Panc1 (cell line): ENCODE data around the gene FCF1.

Experiments used
- POLR2AphosphoS5 ChIP-seq: IDR thresholded peaks from 2 replicates; pipeline ENCODE4 v1.6.1; 2012; ENCODE audit warnings: mild to moderate bottlenecking, low read depth, low read length, moderate library complexity
- SIN3A ChIP-seq: IDR thresholded peaks from 2 replicates; pipeline ENCODE4 v1.6.1; 2012; ENCODE audit warnings: low read depth, mild to moderate bottlenecking, low read length, moderate library complexity, borderline replicate concordance; ENCODE audit not compliant: insufficient read depth
- TF ChIP-seq, protein P1 (sequence below): fragments of 450-650 bp; IDR thresholded peaks from 2 replicates; pipeline ENCODE4 v1.5.1; 2017; ENCODE audit warnings: mild to moderate bottlenecking
- TF ChIP-seq, protein P2 (sequence below), 2 experiments: IDR thresholded peaks; 2 replicates each; pipeline ENCODE4 v1.6.1; 2011 to 2012; ENCODE audit warnings: low read depth in 2 of 2, control low read depth in 1 of 2, low read length in 1 of 2, mild to moderate bottlenecking in 1 of 2, moderate library complexity in 1 of 2; ENCODE audit not compliant: insufficient read depth in 1 of 2

DNA sequence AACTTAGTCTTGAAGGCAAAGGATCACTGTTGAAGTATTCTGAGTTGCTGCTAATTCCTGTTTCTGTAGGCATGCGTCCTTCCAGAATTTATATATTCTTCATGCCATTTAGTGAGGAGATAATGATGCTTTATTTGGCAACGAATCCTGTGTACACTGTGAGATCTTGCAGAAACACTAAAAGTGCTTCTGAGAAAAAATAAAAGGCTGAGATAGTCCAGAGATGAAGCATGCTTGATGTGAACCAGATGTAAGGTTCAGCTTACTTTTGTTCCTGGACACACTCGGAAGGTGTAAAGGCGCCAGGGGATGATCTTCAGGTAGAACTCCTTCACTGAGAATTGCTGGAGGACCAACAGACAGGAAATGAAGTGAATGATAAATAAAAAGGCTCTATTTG is 39.2 kb upstream of the FCF1 start:
- TF ChIP-seq, protein P1, sequence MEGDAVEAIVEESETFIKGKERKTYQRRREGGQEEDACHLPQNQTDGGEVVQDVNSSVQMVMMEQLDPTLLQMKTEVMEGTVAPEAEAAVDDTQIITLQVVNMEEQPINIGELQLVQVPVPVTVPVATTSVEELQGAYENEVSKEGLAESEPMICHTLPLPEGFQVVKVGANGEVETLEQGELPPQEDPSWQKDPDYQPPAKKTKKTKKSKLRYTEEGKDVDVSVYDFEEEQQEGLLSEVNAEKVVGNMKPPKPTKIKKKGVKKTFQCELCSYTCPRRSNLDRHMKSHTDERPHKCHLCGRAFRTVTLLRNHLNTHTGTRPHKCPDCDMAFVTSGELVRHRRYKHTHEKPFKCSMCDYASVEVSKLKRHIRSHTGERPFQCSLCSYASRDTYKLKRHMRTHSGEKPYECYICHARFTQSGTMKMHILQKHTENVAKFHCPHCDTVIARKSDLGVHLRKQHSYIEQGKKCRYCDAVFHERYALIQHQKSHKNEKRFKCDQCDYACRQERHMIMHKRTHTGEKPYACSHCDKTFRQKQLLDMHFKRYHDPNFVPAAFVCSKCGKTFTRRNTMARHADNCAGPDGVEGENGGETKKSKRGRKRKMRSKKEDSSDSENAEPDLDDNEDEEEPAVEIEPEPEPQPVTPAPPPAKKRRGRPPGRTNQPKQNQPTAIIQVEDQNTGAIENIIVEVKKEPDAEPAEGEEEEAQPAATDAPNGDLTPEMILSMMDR, result no peak
- TF ChIP-seq SIN3A (no peak), POLR2AphosphoS5 (no peak)
- TF ChIP-seq, protein P2, sequence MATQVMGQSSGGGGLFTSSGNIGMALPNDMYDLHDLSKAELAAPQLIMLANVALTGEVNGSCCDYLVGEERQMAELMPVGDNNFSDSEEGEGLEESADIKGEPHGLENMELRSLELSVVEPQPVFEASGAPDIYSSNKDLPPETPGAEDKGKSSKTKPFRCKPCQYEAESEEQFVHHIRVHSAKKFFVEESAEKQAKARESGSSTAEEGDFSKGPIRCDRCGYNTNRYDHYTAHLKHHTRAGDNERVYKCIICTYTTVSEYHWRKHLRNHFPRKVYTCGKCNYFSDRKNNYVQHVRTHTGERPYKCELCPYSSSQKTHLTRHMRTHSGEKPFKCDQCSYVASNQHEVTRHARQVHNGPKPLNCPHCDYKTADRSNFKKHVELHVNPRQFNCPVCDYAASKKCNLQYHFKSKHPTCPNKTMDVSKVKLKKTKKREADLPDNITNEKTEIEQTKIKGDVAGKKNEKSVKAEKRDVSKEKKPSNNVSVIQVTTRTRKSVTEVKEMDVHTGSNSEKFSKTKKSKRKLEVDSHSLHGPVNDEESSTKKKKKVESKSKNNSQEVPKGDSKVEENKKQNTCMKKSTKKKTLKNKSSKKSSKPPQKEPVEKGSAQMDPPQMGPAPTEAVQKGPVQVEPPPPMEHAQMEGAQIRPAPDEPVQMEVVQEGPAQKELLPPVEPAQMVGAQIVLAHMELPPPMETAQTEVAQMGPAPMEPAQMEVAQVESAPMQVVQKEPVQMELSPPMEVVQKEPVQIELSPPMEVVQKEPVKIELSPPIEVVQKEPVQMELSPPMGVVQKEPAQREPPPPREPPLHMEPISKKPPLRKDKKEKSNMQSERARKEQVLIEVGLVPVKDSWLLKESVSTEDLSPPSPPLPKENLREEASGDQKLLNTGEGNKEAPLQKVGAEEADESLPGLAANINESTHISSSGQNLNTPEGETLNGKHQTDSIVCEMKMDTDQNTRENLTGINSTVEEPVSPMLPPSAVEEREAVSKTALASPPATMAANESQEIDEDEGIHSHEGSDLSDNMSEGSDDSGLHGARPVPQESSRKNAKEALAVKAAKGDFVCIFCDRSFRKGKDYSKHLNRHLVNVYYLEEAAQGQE (IDR thresholded peaks at IDR 0.05; ENCODE audit: insufficient read depth in 1 of 2, low read depth in 2 of 2, low read length in 1 of 2), result no peak
